ENCODE measurements around the gene VGLL4.
"Not testable (repeated sequence)": the region's sequence is repeated elsewhere in the genome, so short reads cannot be mapped to it uniquely, and the experiment has no call there.

VGLL4 gene

DNA sequence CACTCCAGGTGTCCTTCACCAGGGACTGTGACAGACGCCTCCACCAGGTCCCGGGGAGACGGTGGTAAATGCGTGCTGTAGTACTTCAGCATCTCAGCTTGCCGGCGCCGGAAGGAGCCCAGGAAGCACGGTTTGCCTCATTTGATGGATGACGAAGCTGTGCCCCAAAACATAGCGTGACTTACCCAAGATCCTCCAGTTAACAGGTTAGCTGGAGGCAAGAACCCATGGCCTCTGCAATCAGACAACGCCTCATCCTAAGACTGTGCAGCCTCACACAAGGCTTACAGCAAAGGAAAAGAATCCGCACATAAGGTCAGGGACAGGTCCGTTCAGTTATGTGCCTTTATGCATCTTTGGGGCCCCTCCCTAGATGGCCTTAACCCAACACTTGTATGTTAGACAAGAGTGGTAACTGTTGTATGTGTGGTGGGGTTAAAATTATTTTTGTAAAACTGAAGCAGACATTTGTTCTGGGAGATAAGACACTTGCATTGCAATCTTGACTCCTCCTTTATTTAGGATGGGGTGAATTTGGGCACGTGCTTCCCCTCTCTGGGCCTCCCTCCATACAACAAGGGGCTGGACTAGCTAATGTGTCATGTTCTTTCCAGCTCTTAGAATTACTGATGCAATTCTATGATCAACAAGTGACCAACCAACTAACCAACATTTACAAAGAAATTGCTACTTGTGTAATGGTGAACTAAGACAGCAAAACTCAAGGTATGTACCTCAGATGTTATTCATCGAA lies 39.4 kb downstream of the VGLL4 start:
- no peak for DNase-seq

DNA sequence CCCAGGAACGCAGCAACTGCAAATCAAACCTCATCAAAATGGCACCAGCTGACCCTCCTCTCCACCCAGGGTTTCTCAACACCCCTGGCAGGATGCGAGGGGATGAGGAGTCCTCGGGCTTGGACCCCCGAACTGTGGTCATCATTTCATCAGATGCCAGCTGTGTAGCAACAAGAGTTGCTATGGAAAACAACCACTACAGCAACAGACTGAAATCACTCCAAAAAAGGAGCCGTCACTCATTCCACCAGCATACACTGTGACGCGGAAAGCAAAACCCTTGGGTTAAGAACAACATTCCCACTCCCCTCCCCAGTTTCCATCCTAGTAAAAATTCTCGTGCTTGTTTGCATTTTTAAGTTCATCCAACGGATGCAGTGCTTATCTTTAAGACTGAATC lies 40.1 kb downstream of the VGLL4 start:
- no peak for DNase-seq

DNA sequence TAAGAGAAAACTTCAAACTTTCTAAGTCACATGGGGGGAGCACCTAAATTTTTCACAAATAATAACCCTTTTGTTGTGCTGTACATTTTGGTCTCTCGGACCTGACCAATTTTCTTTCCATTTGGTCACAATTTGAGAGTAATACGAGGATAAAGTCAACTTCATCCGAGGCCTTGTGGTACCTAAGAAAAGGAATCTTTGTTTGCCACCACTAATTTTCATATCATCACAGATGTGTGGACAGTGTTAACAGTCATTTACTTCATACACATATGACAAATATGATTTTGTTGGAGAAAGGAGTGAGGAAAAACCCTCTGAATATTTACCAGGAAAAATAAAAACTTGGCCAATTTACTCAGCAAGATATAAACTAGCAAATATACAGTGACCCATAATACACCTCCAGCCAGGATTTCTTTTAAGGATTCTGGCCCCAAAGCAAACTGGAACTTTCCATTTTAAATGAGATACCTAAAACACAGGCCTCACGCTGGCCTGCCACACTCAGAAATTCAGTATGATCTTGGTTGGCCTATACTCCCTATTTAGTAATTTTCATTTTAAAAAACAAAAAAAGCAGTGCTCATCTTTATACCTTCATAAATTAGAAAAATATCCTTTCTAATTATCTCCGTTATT lies 40.7 kb downstream of the VGLL4 start:
- DNase-seq, result no peak

DNA sequence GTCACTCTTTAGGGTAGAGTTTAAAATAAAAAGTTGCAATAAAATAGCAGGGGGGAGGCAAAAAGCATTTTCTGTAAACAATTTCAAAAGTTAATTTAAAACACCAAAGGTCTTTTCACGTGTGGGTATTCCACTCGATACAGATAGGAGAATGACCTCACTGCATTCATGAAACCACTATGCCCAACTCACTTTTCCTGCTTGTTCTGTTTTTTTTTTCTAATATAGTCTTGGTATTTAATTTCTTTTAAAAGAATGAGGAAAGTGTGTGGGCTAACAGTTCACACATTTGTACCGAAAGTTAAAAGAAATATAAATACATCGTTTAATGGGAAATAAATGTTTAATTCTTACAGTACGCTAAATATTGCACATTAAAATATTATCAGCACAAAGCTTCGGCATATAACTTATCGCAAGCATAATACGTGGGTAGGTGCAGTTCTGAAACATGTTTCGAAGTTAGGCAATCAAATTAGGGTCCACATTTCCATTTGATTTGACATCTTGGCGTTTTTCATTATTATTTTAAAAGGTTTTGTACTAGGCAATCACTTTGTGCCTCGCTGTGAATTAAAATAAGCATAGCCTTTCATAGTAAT lies 41.4 kb downstream of the VGLL4 start:
- no peak for DNase-seq

DNA sequence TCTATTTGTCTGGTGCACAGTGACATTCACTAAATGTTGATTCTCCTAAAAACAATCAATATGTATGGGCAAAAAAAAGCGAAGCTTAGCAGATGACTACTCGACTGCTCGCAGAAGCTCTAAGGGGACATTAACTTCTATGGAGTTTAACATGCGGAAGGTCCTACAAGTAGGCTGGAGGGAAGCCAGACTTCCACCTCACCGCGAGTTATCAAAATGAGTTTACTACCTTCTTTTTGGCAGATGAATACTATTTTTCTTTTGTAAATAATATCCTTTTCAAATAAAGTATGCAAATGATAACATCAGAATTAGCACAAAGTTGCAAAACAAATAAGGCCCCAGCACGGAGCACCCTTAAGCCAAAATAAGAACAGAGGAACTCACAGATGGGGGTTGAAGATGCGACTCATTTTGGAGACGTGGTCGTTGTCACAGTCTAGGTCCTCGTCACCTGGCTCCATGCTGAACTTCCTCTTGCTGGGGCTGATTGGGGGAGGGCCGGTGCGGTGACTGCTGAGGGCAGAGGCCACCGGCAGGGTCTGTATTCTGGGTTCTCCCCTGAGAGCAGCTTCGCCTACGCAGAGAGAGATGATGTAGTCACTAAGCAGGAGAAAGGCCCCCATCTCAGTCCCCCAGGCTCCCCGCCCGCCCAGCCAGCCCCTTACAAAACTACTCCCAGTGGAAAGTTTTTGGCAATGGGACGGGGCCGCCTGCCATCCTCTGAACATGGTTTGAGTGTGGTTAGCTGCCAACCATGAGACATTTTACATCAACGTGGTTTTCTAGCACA lies 42.1 kb downstream of the VGLL4 start:
- no peak for DNase-seq

DNA sequence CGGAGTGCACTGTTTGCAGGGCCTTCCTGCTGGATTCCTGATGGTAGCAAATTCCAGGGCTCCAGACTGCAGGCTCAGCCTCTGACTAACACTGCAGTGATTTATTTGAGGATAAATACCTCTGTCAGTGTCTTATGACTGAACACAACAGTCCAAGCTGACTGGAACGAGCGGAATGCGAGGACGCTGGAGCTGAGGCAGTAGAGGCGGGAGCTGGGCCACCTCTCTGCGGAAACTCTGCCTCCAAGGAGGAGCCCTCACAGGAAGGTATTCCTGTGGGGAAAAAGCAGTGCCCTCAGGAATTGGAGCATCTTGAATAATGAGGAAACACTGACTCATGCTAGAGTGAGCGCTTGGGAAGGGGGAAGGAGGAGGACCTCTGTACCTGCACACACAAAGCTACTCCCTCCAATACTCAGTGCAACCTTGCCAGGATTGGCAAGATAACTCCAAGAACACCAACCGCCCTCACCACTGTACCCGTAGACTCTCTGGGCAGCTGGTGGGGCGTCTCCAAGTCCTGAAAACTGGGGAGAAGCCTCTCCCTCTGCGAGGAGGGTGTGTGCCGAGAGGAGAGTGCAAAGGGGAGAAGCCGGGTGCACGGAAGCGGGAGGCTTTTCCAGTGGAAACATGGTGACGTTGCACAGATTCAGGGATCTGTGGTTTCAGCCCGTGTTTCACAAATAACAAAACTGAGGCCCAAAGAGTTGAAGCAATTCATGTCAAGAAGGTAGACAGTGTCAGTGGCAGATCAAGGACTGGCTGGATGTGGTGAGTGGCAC lies 43.0 kb downstream of the VGLL4 start:
- DNase-seq, result no peak

DNA sequence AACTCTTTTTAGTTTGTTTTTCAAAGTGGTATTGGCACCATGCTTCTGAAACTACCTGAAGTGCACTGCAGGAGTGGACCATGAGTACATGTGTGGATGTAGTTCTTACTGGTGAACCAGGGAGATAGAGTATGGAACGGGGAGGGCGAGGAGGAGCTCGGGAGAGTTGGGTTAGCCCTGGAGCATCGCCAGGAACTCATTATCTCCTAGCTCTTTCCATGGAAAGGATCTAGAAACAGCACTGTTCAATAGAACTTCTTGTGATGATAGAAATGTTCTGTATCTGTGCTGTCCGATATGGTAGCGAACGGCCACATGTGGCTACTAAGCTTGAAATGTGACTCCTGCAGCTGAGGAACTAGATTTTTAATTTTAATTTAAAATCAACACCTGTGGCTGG lies 47.3 kb downstream of the VGLL4 start:
- no peak for DNase-seq

DNA sequence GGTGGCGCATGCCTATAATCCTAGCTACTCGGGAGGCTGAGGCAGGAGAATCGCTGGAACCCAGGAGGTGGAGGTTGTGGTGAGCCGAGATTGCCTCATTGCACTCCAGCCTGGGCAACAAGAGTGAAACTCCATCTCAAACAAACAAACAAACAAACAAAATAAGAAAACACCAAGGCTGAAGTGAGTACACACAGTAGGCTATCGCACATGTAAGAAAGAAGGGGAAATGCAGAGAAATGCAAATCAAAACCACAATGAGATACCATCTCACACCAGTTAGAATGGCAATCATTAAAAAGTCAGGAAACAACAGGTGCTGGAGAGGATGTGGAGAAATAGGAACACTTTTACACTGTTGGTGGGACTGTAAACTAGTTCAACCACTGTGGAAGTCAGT lies 48.7 kb downstream of the VGLL4 start:
- not testable (repeated sequence) for DNase-seq

DNA sequence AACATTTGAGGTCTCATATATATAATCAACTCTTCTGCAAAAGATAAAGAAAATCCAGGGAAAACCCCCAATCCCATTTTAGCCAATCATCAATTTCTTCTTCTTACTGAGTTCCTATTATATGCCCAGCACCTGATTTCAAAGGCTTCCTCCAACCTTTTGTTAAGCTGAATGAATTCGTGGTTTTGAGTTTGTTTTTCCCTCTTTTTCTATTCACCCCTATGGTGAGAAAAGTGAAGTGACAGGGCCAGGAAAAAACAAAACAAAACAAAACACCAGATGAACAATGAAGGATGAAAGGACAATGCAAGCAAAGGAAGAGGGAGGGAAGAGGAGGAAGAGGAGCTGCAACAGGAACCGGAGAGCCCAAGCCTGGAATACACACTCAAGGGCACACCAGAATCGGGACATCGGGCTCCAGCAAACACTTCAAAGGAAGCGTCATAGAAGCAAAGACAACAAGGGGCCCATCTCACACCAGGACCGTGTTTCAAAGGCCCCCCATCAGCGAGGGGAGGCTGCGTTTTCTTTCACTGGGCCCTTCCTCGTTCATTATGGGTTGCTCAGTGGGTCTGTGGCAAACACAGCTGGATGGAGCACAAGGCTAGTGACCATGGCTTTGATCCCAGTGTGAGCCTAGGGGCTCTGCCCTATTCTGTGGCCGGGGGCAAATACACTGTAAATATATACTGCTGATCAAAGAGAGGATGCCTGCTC lies 50.2 kb downstream of the VGLL4 start:
- DNase-seq, result no peak

DNA sequence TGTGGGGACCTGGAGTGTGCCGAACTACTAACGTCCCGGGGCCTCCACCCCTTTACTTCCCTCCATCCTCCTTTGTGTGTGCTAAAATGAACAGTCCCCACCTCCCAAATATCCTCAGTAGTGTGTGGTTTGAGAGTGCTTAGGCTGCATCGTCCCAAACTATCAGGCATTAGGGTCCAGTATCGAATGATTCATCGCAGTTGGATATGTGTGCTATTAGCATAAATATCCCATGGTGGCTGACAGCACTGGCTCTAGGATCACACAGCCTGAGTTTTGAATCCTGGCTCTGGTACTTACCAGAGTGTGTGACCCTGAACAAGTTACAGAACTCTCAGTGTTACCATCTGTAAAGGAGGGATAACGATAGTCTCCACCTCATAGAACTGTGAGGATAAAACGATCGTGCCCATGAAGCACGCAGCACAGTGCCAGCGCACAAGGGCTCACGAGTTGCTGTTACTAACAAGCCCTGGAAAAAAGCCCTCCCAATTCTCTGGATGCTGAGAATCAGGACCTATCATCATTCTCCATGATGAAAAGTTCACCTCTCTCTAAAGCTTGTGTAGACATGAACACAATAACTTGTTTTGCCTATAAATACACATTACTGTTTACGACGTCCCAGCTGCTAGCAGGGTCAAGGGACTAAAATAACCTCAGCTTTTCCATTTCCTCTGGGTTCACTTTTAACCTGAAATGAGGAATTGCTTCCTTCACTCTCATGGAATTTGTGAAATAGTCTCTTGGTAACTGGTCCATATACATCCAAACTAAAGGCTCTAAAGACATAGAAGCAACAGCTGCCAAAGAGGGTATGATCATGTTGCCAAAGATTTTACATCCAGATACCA lies 51.0 kb downstream of the VGLL4 start:
- no peak for DNase-seq

DNA sequence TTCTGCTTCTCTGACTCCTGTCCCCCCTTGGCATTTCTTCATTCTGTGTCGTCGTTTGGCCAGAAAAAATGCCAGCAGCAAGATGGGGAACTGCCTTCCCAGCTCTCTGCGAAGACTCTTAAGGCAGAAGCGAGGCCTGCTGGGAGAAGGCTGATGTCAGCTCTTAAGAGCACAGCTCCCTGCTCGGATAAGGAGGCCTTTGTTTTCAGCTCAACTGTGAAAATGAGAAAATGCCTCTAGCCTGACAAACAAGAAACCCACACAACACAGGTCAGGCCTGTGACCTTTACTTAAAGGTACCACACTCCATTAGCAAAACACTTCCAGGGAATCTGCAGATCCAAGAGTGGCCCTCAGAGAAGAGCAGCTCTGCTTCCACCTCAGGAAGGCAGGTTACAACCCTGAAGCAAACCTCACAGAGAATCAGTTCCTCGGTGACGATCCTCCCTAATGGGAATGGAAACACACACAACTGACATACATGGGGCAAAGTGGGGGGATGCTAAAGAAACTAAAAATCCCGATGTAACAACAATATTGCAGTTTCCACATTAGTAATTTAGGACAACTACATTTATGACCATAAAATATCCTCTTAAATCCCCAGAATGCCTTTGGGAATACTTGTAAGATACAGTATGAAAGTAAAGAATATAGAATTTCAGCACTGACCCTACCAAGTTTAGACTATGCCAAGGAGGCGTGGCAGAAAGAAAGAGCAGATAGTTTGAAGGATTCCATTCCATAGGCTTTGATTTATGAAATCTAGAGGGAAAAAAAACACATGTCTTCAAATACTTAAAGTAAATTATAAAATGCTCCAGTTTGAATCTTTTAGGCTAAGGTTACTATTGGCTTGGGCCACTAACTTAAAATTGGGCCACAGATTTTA lies 52.1 kb downstream of the VGLL4 start:
- DNase-seq, result no peak

DNA sequence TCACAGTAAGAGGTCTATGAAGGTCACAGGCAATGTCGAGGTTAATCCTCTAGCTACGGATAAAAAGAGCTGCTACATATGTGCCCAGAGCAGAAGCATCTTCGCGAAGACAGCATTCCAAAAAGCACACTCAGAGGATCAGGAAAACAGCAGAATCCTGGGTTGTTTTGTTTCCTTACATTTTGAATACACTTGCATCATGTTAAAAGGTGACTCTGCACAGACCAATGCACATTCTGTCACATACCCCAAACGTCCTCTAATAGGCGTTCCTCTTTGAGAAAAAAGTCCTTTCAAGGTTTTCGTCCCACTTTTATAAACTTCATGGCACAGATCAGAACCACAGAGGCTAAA lies 52.7 kb downstream of the VGLL4 start:
- DNase-seq, result no peak

DNA sequence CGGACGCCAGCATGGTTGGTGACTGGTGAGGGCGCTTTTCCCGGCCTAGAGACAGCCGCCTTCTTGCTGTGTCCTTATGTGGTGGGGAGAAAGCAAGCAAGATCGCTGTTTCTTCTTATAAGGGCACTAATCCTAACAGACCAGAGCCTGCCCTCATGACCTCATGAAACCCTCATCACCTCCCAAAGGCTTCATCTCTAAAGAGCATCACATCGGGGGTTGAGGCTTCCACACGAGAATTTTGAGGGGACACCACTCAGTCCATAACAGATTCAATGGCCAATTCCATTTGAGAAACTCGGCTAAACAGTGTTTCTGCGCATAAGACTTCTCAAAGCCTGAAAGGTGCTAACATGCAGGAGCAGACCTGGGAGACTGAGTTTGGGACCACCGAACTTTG lies 54.0 kb downstream of the VGLL4 start:
- DNase-seq, result no peak

DNA sequence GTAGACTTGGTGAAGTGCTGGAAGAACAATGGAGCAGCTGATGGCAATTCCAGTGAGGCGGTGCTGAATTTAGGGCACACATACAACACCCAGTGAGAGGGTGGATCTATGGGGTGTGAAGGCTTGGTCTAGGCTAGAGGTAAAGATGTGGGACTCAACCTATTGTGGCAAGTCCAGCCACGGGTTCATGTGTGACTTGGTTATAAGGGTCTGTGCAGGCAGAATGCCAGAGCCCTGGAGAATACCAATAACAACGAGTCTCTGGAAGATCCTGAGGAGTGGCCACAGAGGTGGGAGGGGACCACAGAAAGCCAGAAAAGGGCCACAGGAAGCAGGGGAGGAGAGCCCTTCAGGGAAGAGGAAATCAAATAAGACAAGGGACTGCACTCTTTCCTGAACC lies 55.0 kb downstream of the VGLL4 start:
- DNase-seq, result no peak

DNA sequence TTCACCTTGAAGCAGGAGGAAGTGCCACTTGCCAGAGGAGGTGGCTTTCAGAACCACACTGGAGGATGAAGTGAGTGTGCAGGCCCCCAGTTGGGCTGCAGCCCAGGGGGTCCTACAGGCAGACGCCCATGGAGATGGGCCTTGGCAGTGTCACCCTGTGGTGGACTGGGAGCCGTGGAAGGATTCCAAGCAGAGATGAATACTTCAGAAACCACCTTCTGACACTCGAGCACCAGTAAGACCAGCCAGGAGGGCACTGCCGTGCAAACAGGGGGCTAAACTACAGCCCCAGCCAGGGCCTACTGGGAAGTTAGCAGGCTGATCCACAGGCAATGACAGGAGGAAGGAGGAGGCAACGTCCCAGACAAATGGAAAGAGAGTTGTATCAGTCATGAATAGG lies 55.4 kb downstream of the VGLL4 start:
- DNase-seq, result no peak

DNA sequence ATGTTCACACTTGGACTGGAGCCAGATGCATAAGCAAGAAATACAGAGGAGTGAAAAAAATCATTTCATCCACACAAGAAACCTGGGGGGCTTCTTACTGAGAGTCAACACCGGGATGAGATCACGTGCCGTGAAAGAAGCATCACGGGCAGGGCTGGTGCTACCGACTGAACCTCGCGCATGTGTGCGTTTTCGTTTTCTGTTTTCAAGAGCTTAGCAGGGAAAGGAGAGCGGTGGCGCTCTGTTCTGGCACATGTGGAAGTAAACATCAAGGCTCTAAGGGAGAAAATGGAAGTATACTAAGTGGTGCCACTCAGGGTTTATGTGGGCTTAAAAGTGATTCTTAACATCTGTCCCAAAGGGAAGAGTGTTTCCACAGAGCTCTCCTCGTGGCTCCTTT lies 55.9 kb downstream of the VGLL4 start:
- DNase-seq, result no peak

DNA sequence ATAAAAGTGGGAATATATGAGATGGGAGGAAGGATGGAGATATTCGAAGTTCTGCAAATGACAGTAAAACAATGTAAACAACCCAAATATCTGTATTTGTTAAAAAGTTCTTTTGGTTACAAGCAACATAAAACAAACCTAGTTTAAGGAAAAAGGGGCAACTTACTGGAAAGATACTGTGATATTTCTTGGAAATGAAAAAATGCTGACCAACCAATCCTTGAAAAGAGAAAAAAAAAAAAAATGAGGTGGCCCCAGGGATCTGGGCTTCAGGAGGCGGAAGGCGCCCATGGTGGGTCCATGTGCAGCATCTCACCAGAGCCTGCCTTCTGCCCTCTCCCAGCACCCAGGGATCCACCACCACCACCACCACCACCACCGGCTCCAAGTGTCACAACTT lies 59.1 kb downstream of the VGLL4 start:
- no peak for DNase-seq

DNA sequence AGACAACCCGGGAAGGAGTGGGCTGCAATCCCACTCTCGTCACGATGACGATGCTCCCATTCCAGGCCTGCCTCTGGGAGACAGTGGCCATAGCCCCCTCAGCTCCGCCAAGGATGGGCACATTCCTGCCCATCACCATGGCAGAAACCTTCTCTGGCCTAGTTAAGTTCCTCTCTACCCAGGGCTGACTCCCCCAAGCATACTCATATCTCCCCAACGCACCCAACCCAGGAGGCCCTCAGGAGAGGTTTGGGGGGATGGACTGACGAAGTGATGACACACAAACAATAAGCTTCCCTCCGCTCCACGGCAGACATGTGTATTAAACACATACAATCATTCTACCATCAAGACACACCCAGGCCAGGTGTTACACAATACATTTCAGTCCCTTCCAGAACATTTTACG lies 60.1 kb downstream of the VGLL4 start:
- no peak for DNase-seq

DNA sequence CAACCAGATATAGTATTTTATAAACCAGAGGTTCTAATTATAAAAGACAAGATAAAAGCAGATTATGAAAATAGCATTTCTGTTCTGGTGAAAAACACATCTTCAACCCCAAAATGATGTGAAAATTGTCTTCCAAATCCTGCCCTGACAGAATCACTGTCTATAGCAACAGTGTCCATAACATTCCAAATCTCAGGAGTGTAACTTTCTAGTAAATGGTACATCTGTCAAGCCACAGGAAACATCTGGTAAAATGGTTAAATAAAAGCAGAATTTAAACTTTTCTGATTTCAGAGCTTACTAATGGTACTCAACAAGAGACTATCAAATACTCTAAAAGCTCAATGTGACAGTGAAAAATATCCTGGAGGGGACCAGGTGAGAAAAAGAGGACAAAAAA lies 60.5 kb downstream of the VGLL4 start:
- DNase-seq, result no peak
